NCI-H2227 (cell line): ENCODE data around the gene SIPA1L3.

Source experiments
- DNase-seq: peaks from one replicate; lab custom pipeline; 2025; ENCODE audit not compliant: unreplicated experiment; lab: John Stamatoyannopoulos, UW

The SIPA1L3 gene

DNA sequence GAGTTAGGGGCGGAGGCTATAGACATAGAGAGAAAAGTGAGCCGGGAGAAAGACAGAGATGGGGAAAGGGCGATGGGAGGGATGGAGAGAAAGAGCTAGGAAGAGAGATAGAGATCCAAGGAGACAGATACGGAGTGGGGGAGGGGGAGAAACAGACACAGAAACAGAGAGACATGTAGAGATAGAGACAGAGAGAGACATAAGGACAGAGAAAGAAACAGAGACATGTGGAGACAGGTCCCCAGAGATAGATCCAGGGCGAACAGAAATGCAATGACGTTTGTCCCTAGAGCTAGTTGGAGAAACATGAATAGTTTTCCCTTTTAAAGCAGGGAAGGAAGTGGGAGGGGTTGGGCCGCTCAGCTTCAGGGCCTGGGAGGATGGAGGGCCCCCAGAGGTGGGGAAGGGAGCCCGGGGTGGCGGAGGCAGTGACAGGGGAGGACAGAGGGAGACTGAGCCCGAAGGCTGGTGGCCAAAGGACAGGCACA lies 344.6 kb downstream of the SIPA1L3 start:
- DNase-seq = no peak

DNA sequence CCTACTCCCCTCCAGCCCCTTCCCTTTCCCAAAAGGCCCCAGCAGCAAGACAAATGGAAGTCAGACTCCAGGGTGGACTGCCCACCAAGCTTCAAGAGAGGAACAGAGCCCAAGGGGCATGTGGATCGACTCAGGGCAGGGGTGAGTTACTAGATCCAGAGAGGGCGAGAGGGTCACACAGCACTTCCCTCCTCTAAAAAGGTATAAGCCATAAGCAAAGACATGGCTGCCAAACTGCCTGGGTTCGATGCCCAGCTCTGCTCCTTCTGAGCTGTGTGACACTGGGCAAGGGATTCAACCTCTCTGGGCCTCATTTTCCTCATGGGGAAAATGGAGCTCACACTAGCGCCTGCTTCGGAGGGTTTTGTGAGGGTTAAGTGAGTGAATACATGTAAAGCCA lies 345.4 kb downstream of the SIPA1L3 start:
- DNase-seq = no peak

DNA sequence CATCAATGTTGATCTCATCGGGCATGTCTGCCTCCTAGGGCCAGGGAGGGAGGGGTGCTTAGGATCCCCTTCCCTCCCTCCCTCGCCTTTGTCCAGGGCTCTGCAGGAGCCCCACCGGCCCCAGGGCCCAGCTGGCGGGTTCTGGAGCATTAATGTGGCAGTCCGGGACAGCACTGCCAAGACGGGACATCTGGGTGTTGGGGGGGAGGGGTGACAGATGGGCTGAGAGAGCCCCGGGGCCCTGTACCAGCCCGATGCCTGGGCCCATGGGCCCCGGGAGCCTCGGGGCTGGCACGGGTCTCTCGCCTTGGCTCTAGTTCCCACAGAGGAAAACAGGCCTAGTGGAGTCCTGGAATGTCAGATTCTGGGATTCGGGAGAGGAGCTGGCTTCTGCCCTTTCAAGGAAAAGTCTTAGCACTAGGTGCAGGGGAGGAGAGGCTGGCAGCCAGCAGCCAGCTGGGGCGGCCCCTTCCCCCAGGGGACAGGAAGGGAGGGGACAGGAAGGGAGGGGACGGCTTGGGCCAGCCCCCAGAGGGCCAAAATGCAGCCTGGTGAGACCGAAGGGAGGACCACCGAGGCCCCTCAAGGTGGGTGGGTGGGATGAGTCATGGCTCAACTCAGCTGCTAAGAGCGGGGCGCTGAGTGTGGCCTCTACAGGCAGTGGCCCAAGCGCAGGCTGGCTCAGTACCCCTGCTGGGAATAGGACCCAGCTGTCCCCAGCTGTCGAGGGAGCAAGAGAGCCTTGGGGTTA lies 346.1 kb downstream of the SIPA1L3 start:
- DNase-seq = no peak

DNA sequence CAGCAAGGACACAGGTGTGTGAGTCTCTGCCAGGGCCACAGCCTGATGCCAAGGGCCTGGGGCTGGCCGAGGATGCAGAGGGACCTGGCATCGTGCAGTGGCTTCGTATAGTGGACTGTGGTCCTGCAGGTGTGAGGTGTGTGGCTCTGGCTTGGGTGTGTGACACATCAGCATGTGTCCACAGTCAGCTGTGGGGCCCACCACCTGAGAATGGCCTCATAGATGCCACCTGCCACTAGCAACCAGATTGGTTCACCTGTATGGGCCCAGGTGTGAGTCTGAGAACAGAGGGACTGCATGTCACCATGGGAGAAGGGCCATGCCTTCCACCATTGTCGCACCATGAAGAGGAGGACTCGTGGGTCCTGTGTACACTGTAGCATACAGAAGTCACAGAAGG lies 346.8 kb downstream of the SIPA1L3 start:
- DNase-seq = no peak

DNA sequence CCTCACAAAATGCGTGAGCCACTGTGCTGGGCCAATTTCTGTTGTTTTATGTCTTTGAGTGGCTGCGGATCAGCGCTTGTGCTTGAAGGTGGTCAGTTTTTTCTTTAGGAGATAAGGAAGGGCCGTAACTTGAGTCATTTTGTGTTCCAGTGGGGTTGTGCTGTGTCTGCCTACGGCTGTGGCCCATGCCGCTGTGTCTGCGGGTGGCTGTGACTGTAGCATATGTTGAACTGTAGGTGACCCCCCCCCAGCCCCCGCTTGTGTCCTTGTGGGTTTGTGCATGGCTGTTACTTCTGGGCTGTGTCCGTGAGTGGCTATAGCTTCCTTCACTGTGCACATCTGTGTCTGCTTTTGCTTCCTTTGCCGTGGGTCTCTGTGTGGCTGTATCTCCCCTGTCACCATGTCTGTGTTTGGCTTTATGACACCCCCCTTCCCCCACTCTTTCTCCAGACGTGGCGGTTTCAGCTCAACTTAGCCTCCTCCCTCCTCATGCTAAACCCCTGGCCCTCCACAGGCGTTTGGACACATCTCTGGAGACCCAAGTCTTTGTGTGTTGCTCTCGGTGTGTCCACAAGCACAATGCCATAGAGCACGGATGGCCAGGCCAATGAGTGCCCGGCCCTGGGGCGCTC lies 348.5 kb downstream of the SIPA1L3 start:
- peak; percentile 86 for DNase-seq
